ENCODE results near the gene NR2F1.
A peak's percentile ranks its signal among the peaks of the same experiment; 100 is the strongest.

The NR2F1 gene

DNA sequence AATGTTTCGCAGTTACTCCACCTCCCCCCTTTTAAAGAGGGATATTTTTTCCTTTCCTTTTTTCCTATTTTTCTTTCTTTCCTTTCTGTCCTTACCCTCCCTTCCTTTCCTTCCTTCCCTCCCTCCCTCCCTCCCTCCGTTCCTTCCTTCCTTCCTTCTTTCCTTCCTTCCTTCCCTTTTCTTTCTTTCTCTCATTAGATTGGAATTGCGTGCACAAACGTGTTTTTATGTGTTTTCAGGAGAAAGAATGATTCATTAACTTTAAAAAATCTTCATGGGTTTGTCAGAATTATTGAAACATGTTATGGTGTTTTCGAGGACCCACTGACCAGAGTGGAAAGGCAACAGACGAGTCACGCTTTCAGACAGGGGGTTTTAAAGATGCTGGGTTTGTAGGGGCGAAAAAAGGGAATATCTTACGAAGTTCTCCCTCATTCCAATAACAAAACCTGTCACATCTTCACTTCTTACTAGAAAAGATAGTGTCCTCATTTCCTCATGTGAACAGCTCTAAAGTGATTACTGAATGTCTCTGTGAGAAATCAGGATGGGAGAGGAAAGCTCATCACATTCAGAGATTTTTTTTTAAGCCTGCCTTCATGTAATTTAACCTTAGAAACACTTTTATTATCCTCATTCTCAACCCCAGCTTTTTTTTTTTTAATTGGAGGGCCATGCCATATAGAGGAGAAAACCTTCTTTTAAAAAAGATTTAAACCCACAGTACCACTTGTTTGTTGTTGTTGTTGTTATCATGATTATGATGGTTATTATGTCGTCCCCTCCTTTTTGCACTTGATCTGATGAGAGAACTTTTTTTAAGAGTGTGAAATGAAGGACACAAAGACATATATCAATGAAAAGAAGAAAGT is 21.9 kb downstream of the NR2F1 start:
- DNase-seq = no peak

DNA sequence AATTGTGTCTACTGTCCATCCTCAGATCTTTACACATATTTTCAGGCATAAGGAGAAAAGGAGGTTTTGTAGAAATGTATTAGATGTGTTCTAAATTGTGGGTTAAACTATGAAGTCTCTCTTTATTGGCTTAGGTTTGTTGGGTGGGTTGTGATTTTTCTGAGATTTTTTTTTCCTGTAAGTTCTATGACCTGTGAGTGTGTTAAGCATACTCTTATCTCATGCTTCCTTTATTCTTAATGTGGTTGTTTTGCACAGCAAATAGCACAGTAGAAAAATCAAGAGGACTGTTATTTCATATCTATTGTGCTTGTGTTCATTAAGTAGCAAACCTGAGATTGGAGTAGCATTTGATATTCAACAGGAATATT is 23.3 kb downstream of the NR2F1 start:
- no peak for DNase-seq

DNA sequence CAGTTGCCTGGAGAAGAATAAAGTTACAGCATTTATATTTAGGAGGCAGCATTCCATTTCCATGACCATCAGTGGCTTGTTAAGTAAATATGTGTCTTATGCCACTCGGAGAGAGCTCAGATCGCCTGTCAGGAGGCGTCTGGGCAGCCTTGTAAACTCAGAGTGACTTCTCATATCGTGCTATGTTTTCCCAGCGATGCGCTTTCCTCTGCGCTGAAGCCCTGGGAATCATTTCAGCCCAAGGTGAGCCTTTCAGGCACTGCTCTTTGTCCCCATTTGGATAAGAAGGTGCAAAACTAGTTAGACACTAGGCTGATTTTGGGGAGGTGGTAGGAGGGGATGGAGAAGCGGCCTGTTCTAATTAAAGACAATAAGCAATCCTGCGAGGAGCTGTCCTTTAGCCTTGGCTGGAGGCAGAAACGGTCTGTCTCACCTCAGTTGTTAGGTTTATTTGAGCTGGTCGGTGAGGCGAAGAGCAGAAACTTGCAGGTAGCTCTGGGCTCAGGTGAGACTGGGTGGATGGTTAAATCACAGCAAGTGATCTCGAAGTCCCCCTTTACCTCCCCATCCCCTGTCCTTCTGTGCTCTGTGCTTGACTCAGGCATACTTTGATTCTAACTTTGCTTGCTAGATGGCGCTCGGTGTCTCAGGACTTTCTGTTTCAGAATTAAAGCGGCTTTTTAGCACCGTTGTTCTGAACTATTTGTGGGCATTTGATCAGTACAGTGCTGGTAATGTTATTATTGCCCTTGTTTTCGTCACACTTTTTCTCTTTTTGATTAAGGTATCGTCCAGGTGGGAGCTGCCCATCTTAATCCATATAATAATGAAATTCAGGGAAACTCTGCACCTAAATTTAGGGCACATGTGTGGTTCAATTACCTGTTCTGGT is 24.6 kb downstream of the NR2F1 start:
- no peak for DNase-seq

DNA sequence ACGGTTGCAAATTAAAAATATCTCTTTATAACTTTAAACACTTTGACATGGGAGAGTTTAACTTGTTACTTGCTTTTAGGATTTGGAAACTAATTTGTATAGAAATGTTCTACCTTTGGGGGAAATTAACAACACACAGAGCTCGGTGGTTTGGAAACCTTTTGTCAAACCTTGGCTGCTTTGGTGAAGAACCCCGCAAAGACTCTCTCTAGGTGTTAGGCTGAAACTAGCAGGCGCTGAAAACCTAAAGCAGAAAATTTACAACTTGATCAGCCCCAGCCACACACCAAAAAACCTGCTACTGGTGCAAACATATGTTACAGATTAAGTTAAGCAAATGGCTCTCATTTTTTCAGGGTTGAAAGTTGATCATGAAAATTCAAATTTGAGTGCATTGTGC is 25.8 kb downstream of the NR2F1 start:
- DNase-seq = no peak

DNA sequence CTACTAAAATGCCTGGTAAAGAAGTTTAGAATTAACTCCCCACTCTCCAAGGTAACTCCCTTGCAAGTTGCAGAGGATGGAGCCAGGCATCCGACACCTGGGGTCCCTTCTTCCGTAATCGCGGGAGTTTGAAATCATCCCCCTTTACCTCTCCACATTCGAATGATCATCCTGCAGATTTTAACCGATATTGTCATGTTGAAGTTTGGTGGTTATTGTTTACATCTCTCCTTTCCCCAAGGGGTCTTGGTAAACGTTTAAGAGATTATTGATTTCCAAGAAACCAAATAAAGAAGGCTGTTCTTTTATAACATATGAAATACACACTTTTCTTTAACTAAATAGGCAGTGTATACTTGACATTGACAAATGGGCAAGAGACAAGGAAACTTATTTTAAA is 26.7 kb downstream of the NR2F1 start:
- DNase-seq = no peak

DNA sequence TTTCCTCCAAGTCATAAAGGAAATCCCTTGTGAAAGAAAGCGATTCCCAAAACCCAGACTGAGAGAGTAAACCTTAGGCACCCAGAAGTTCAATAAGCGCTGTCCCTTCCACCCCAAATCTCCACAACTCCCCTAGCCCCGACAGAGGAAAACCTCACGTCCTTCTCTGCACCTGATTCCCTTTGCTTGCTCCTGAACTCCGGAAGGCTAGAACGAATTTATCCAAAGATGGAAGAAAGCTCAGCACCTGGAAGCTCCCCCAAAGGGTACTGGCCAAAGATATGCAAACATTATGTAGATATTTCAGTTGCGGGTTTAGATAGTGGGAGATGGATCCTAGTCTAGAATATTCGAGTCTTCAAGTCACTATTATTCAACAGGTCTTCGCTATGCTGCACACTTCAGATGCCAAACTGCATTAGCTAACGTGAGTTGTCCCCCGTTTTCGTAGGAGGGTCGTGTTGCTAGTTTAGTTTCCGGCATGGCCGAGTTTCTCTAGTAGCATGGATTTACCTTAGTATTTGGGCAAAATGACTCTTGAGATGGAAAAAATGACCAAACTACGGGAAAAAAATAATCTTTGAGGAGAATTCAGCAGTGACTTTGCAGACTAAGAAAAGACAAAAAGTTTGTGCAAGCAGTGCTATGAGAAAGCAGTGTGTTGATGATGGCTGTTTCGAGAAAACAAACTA is 27.7 kb downstream of the NR2F1 start:
- no peak for DNase-seq

DNA sequence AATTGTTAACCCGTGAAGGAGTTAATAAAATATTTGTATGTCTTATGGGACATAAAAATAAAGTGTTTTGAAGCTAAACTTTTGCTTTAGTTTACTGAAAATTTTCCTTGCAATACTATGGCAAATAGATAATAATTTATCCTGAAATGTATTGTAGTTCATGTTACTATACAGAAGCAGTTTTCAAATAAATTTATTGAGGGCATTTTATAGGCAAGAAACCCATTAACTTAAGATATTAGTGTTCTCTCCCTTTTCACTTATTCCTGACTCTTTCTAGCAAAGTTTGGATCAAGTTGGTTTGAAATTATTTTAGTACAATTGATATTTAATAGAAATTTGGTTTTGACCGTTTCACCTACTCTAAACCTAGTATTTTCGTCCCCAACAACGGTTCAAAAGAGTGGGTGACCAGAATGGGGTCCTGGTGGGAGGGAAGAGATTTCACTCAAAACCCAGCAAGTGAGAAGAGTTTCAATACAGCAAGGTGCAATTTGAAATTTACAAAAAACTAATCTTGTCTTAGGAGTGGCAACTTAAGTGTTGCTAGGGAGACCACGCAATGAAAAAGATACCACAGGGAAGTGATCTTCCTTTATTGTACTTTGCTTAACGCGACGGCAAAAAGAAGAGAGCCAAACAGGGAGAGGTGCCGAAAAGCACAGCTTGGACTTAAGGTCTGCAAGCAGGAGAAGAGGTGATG is 28.4 kb downstream of the NR2F1 start:
- DNase-seq = no peak

DNA sequence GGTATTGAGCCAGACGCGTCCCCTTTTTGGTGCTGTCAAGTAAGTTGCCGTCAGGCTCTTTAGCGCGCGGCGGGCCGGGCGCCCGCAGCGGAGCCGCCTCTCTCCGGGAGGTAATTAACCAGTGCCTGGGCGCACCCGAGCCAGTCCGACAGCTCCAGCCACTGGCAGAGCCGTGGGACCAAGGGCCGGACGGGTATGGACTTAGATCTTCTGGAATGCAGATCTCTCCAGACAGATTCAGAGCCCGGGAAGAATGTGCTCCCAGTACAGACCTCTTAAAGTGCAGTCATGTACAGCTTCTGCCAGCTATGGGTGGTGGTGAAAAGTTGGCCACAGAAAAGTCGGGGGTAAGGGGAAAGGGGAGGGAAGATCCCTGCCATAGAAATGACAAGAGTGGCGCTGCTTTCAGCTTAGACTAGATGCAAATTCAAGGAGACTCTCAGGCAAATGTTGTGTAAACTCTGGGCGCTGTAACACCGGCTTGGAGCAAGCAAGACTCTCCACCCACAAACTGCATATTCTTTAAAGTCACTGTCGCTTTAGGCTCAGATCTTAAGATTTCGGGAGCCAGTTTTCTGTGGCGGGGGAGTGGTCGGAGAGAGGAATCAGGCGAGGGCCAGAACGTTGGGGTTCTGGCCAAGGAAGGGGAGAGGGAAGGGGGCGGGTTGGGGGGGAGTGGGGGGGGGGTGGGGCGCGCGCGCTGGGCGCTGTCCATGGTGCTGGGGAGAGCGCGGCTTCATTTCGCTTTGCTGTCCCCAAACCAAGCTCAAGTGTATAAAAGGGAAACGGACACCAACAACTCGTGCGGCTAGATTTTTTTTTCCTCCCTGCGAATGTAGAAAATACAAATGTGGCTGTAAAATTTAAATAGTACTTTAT is 29.2 kb downstream of the NR2F1 start:
- DNase-seq = no peak

DNA sequence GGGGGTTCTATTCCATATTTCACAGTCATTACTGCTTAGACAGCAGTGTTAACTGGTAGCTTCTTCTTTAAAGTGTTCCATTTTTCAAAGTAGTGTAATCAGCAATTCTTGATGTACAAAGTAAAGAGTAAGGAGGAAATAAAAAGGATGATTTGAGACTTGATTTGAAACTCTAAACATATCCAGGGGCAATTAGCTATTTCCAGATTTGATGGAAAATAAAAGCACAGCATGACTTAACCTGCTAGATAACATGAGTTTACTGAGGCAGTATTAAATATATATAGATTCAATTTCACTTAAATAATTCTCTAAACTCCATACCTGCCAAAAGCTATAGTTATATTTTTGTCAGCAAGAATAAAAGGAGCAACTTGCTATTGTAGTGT is 29.8 kb downstream of the NR2F1 start:
- no peak for DNase-seq

DNA sequence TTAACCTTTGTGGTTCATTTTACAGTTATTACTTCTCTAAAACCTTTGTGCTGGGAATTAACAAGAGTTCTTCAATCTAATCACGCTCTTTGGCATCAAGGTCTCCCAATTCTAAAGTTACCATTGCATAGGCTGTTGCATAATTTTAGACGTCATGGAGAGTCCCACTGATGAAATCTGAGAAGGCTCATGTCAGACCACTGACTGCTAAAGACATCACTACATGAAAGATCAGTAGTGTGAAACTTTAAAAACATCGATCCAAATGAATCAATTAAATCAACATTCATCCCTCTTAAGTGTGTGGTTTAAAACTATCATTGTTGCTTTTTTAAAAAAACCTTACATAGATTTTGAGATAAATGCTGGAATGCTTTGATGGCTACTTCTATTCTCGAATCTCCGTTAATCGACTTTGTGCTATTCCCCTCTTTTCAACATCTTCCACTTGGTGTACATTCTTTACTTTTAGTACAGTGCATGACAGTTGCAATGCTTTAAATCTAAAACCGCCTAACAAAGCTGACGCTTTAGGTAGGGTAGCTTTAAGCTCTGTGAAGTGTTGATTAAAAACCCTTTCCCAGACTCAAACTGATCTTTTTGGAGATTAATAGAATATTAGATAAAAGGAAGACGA is 33.6 kb downstream of the NR2F1 start:
- no peak for DNase-seq

DNA sequence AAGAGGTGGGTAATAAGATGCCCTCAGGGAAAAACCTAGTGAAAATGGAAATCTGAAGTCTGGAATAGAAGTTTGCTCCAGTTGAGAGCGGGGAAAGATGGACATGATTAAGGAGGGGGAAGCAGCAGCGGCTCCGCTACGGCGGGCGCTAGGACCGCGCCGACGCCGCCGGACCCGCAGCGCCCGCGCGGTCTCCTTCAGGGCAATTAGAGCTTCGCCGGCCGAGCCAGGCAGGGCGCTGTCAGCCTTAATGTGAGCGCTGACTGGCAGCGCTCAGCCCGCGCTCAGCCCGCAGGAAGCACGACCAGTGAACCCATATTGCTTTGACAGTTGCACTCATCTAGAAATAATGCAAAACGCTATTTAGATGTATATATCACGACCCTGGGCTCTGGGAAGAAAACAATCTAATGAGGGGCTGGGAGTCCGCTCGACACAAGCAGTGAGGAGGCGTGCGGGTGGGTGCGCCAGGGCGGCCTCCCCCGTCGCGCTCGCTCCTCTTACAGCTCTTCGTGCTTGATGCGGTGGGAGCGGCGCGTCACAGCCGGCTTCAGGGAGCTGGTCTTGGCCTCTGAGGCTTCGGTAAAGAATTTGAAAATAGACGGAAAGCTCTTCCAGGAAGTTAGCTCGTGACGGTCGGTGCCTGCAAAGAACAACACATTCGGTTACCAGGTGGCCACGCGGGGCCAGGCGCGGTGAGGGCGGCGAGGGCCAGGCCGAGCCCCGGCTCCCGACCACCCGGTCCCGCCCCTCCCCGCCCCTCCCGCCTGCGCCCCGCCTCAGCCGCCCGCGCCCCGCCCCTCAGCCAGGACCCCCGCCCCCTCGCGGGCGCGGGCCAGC is 37.7 kb downstream of the NR2F1 start:
- DNase-seq = peak; percentile 49

DNA sequence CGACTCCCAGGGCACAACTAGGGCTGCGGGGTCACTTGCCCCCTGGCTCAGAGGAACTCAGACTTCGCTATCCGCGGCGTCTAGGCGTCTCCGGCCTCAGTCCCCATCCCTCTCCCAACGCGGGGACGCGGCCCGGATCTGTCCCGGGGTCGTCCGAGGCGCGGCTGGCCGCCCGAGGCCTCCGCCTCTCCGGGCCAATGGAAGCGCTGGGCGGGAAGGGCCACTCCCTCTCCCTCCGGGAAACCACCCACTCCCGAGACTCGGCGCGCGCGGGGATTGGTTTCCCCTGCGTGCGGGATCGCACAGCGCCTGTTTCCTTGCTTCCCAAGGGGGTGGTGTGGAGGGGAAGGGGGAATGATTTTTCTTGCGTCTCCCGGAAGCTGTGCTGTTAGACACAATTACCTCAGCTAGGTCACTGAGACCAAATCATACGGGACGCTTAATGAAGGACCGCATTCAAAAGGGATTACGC is 38.3 kb downstream of the NR2F1 start:
- peak; percentile 49 for DNase-seq

DNA sequence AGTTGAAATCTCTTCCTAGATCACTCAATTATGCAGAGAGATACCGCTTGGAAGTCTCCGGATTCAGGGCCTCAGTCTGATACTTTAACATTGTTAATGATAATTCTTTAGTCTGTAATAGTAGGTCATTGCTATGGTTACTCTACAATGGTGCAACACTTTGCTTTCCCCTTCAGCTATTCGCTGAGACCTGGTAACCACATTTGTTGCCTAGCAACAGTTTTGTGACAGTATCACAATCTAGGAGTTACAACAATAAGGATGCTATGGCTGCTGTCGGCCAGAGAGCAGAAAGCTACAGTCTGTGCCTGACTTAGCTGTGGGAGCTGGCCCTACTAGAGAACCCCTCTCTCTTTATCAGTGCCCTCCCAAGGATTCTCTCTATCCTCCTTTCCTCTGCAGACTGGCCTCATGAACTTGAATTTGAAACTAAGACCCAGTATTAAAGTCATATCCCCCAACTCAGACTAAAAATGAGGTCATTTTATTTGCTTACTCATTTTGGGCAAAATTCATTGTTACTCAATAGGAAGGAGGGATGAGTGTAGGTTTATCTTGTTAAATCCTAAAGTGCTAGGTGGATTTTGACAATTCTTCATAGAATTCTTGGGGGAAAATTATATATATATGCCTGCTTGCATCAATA is 39.3 kb downstream of the NR2F1 start:
- no peak for DNase-seq

DNA sequence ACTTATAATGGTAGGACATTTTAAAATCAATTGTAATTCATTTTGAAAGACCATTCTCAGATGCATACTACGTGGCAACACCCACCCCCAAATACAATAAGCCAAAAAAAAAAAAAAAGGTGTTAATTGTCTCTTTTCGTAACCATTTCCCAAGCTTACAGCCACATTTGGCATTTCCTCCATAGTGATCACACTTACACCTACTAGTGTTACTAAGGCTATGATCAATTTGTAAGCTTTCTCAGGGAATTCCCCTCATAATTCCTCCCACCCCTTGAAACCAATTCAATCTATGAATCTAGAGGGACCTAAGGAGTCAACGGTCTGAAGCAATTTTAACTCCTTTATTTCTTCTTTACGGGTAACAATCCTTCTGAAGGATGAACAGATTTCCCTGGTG is 40.1 kb downstream of the NR2F1 start:
- no peak for DNase-seq

DNA sequence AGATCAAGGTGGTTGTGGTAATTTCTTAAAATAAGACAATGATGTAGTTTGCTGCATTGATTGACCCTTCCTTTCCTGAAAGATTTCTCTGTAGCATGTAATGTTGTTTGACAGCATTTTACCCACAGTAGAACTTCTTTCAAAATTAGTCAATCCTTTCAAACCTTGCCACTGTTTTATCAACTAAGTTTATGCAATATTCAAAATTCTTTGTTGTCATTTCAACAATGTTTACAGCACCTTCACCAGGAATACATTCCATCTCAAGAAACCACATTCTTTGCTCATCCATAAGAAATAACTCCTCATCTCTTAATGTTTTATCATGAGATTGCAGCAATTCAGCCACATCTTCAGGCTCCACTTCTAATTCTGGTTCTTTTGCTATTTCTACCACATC is 43.8 kb downstream of the NR2F1 start:
- DNase-seq = no peak

DNA sequence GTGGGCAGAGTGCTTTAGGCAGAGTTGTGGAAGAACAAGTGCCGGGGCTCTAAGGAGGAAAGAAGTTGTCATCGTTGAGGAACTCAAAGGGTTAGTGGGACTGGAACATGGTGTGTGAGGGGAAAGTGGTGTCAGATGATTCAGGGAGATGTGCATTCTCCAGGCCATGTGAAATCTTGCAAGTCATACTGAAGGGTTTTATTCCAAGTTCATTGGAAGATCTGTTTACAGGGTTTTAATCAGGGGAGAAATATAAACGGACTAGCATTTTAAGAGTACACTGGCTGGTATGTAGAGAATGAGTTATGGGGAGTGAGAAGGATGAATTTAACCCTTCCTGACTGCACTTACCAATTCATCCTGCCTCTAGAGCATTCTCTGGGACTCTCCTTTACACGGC is 49.3 kb downstream of the NR2F1 start:
- no peak for DNase-seq

DNA sequence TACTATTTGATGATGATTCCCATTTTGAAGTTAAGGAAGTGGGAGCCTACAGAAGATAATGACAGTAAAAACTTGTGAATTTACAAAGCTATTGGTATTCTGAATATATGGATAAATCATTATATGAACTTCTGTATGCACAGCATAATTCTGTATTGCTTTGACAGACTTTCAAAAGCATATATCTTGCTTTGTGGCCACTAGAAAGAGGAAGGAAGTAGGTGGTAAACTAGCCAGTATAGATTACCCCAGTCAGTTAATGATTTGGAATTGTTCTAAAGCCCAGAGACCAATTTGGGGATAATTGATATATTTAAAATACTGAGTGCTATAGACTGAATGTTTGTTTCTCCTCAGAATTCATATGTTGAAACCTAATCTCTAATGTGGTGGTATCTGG is 53.0 kb downstream of the NR2F1 start:
- DNase-seq = no peak

DNA sequence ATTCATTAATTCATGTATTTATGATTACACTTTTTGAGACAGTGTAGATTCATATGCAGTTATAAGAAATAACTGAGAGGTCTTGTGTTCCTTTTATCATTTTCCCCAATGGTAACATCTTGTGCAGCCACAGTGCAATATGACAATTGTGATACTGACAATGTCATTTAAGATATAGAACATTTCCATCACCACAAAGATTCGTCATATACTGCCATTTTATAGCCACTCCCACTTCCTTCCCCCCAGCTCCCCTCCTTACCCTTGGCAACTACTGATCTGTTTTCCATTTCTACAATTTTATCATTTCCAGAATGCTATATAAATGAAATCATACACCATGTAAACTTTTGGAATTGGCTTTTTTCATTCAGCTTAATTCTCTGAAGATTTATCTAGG is 53.8 kb downstream of the NR2F1 start:
- no peak for DNase-seq

DNA sequence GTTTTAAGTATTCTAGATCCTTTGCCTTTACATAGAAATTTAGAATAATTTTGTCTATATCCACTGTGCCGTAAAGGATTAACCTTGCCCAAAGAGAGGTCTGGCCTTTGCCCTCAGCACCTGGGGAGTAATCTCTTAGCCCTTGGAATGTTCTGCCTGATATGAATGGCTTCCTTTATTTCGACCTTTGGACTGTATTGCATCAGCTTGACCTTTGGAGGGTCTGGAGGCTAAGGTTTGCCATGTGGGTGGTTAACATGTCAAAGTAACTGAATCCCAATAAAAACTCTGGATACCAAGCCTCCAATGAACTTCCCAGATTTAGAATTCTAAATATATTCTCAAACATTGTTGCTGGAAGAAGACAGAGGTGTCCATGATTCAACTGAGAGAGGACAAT is 54.7 kb downstream of the NR2F1 start:
- no peak for DNase-seq

DNA sequence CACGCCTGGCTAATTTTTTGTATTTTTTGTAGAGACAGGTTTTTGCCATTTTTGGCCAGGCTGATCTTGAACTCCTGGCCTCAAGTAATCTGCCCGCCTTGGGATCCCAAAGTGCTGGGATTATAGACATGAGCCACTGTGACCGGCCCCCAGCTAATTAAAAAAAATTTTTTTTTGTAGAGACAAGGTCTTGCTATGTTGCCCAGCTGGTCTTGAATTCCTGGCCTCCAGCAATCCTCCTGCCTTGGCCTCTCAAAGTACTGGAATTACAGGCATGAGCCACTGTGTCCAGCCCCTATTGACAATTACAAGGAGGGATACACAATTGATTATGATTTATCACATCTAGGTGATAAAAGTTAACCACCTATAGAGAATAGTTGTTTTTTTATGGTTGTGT is 59.5 kb downstream of the NR2F1 start:
- DNase-seq = no peak
